ENCODE results near the gene ATP2C2.
A peak's percentile ranks its signal among the peaks of the same experiment; 100 is the strongest.

The ATP2C2 gene

GRCh38 chr16:84369105-84369504, 767 bp downstream of the ATP2C2 start:
- Histone ChIP-seq H3K9me2 (replicated peaks; ENCODE audit: low read depth, low read length) (no peaks in the 10 kb centered on the region), H3F3A (ENCODE audit: low read depth) (no peaks in the 10 kb centered on the region), H3K9me3 (ENCODE audit: insufficient read depth, low read depth, low read length) (no peaks in the 10 kb centered on the region), H2AFZ (ENCODE audit: low read length) (no peak overlapping the region), H3K4me3 (ENCODE audit: low read length, poor library complexity, severe bottlenecking) (no peak overlapping the region), H3K79me2 (ENCODE audit: insufficient read depth, low read length) (no peaks in the 10 kb centered on the region), H3K36me3 (ENCODE audit: insufficient read depth, low read length) (no peaks in the 10 kb centered on the region), H3K4me2 (ENCODE audit: low read depth, low read length, poor library complexity, severe bottlenecking) (no peak overlapping the region), H3K4me1 (ENCODE audit: insufficient read depth, low read length, poor library complexity, severe bottlenecking) (peaks cover 10% of the 10 kb centered on the region), H3K27me3 (ENCODE audit: insufficient read depth, low read length, poor library complexity, severe bottlenecking) (no peaks in the 10 kb centered on the region), H4K20me1 (ENCODE audit: insufficient read depth, low read length, poor library complexity, severe bottlenecking) (no peaks in the 10 kb centered on the region), H3K9ac (ENCODE audit: low read depth, low read length, poor library complexity, severe bottlenecking) (no peak overlapping the region)
- TF ChIP-seq, protein P1, sequence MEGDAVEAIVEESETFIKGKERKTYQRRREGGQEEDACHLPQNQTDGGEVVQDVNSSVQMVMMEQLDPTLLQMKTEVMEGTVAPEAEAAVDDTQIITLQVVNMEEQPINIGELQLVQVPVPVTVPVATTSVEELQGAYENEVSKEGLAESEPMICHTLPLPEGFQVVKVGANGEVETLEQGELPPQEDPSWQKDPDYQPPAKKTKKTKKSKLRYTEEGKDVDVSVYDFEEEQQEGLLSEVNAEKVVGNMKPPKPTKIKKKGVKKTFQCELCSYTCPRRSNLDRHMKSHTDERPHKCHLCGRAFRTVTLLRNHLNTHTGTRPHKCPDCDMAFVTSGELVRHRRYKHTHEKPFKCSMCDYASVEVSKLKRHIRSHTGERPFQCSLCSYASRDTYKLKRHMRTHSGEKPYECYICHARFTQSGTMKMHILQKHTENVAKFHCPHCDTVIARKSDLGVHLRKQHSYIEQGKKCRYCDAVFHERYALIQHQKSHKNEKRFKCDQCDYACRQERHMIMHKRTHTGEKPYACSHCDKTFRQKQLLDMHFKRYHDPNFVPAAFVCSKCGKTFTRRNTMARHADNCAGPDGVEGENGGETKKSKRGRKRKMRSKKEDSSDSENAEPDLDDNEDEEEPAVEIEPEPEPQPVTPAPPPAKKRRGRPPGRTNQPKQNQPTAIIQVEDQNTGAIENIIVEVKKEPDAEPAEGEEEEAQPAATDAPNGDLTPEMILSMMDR (conservative IDR thresholded peaks at IDR 0.05; ENCODE audit: low read length), result no peak
- no peak for TF ChIP-seq EZH2phosphoT487 (IDR thresholded peaks at IDR 0.05; ENCODE audit: borderline replicate concordance)

DNA sequence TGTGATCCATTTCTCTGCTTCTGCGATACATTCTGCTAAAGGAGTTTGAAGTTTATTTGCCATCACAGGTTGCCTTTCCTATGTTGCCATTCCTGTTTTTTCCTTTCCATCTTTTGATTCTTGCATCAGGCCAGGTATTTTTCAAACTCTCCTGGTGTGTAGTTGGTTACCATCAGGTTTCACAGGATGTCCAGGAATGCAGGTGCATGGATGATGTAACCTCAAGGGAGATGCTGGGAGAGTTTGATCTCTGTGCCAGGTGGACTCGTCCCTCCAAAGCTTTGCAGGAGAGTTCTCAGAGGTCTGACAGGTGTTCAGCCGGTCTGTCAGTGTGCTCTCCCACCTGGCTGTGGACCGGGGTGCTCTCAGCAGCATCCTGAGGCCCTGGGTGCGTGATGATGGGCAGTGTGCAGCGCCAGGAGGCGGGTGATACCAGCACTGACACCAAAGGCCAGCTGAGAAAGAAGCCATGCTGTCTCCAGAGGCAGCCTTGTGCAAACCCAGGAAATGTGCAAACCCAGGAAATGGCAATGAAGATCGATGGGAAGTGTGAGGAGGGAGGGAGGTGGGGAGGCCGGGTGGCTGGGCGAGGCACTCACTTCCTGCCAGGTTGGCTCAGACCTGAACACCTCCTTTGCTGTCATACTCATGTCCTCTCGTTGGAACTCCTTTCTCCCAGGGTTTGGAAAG, 1.7 kb downstream of the ATP2C2 start:
- Histone ChIP-seq H3K9me3 (ENCODE audit: insufficient read depth, low read depth, low read length) (no peaks in the 10 kb centered on the region), H3K9me2 (replicated peaks; ENCODE audit: low read depth, low read length) (no peaks in the 10 kb centered on the region), H3K4me1 (ENCODE audit: insufficient read depth, low read length, poor library complexity, severe bottlenecking) (peaks cover 10% of the 10 kb centered on the region), H3K27me3 (ENCODE audit: insufficient read depth, low read length, poor library complexity, severe bottlenecking) (no peaks in the 10 kb centered on the region), H3K9ac (ENCODE audit: low read depth, low read length, poor library complexity, severe bottlenecking) (no peak overlapping the region), H2AFZ (ENCODE audit: low read length) (no peak overlapping the region), H4K20me1 (ENCODE audit: insufficient read depth, low read length, poor library complexity, severe bottlenecking) (no peaks in the 10 kb centered on the region), H3K4me2 (ENCODE audit: low read depth, low read length, poor library complexity, severe bottlenecking) (peak overlapping the region; percentile 17), H3K36me3 (ENCODE audit: insufficient read depth, low read length) (no peaks in the 10 kb centered on the region), H3K4me3 (ENCODE audit: low read length, poor library complexity, severe bottlenecking) (no peak overlapping the region), H3K79me2 (ENCODE audit: insufficient read depth, low read length) (no peaks in the 10 kb centered on the region), H3F3A (ENCODE audit: low read depth) (no peaks in the 10 kb centered on the region)
- TF ChIP-seq, protein P1 (conservative IDR thresholded peaks at IDR 0.05; ENCODE audit: low read length), result no peak
- no peak for TF ChIP-seq EZH2phosphoT487 (IDR thresholded peaks at IDR 0.05; ENCODE audit: borderline replicate concordance)

GRCh38 chr16:84370723-84371552, 2.6 kb downstream of the ATP2C2 start:
- H3F3A ChIP-seq (ENCODE audit: low read depth), result no peaks in the 10 kb centered on the region
- no peak overlapping the region for H3K4me3 ChIP-seq (ENCODE audit: low read length, poor library complexity, severe bottlenecking)
- H3K36me3 ChIP-seq (ENCODE audit: insufficient read depth, low read length), result no peaks in the 10 kb centered on the region
- H4K20me1 ChIP-seq (ENCODE audit: insufficient read depth, low read length, poor library complexity, severe bottlenecking), result no peaks in the 10 kb centered on the region
- H3K4me1 ChIP-seq (ENCODE audit: insufficient read depth, low read length, poor library complexity, severe bottlenecking), result peaks cover 10% of the 10 kb centered on the region
- no peaks in the 10 kb centered on the region for H3K79me2 ChIP-seq (ENCODE audit: insufficient read depth, low read length)
- no peaks in the 10 kb centered on the region for H3K9me2 ChIP-seq (replicated peaks; ENCODE audit: low read depth, low read length)
- H3K4me2 ChIP-seq (ENCODE audit: low read depth, low read length, poor library complexity, severe bottlenecking), result peak overlapping the region; percentile 17
- no peak overlapping the region for H3K9ac ChIP-seq (ENCODE audit: low read depth, low read length, poor library complexity, severe bottlenecking)
- no peaks in the 10 kb centered on the region for H3K9me3 ChIP-seq (ENCODE audit: insufficient read depth, low read depth, low read length)
- H3K27me3 ChIP-seq (ENCODE audit: insufficient read depth, low read length, poor library complexity, severe bottlenecking), result no peaks in the 10 kb centered on the region
- TF ChIP-seq EZH2phosphoT487 (IDR thresholded peaks at IDR 0.05; ENCODE audit: borderline replicate concordance), result no peak
- TF ChIP-seq, protein P1 (conservative IDR thresholded peaks at IDR 0.05; ENCODE audit: low read length), result no peak
- H2AFZ ChIP-seq (ENCODE audit: low read length), result no peak overlapping the region

All from Loucy (cell line).